Trophoblast cell (in vitro differentiated cells and primary cell): ENCODE data around the gene CHST10.

Experiments used
- DNase-seq, 2 donors: peaks; one replicate each; pipeline ENCODE4 v3.0.0-alpha.2; 2016
- H2AFZ ChIP-seq: 2 replicates; pipeline ENCODE4 v1.6.1; 2013; ENCODE audit warnings: low read length, moderate library complexity, mild to moderate bottlenecking; ENCODE audit not compliant: insufficient read depth, poor library complexity
- H2AK5ac ChIP-seq: 2 replicates; pipeline ENCODE4 v1.6.1; 2013; ENCODE audit warnings: mild to moderate bottlenecking, low read length
- H2BK120ac ChIP-seq: 2 replicates; pipeline ENCODE4 v1.6.1; 2013; ENCODE audit warnings: low read length, mild to moderate bottlenecking, moderate library complexity; ENCODE audit not compliant: insufficient read depth, poor library complexity
- H2BK12ac ChIP-seq: 2 replicates; pipeline ENCODE4 v1.6.1; 2013; ENCODE audit warnings: mild to moderate bottlenecking, low read length, moderate library complexity
- H2BK5ac ChIP-seq: 2 replicates; pipeline ENCODE4 v1.6.1; 2013; ENCODE audit warnings: low read length, low read depth, moderate library complexity, mild to moderate bottlenecking; ENCODE audit not compliant: poor library complexity
- H3K14ac ChIP-seq: 2 replicates; pipeline ENCODE4 v1.6.1; 2013; ENCODE audit warnings: mild to moderate bottlenecking, low read length
- H3K18ac ChIP-seq: 2 replicates; pipeline ENCODE4 v1.6.1; 2013; ENCODE audit warnings: mild to moderate bottlenecking, low read length
- H3K23ac ChIP-seq: 2 replicates; pipeline ENCODE4 v1.6.1; 2013; ENCODE audit warnings: low read length
- H3K27ac ChIP-seq: 2 replicates; pipeline ENCODE4 v1.5.1; 2013; ENCODE audit warnings: low read depth, mild to moderate bottlenecking, inconsistent platforms, low read length, moderate library complexity
- H3K27me3 ChIP-seq: 2 replicates; pipeline ENCODE4 v1.6.1; 2013; ENCODE audit warnings: inconsistent platforms, mild to moderate bottlenecking, low read length, moderate library complexity; ENCODE audit not compliant: insufficient read depth
- H3K36me3 ChIP-seq, 2 experiments: 1 replicate in 1 of 2; 2 replicates in 1 of 2; pipeline ENCODE4 v1.6.1; 2013; ENCODE audit warnings: low read length in 2 of 2, mild to moderate bottlenecking in 2 of 2, moderate library complexity in 1 of 2; ENCODE audit not compliant: insufficient read depth in 2 of 2, control insufficient read depth in 1 of 2
- H3K4ac ChIP-seq: 2 replicates; pipeline ENCODE4 v1.6.1; 2013; ENCODE audit warnings: low read depth, mild to moderate bottlenecking, low read length, moderate library complexity
- H3K4me1 ChIP-seq, 2 experiments: 1 replicate in 1 of 2; 2 replicates in 1 of 2; pipeline ENCODE4 v1.6.1; 2013; ENCODE audit warnings: low read length in 2 of 2, mild to moderate bottlenecking in 2 of 2, moderate library complexity in 1 of 2; ENCODE audit not compliant: insufficient read depth in 2 of 2, control insufficient read depth in 1 of 2
- H3K4me2 ChIP-seq: 2 replicates; pipeline ENCODE4 v1.6.1; 2013; ENCODE audit warnings: inconsistent platforms, mild to moderate bottlenecking, low read length, moderate library complexity
- H3K4me3 ChIP-seq: 2 replicates; pipeline ENCODE4 v1.5.1; 2013; ENCODE audit warnings: mild to moderate bottlenecking, low read depth, low read length, inconsistent platforms
- H3K79me1 ChIP-seq: one replicate; pipeline ENCODE4 v1.6.1; 2013; ENCODE audit warnings: low read length
- H3K79me2 ChIP-seq: 2 replicates; pipeline ENCODE4 v1.6.1; 2013; ENCODE audit warnings: low read length, mild to moderate bottlenecking; ENCODE audit not compliant: control insufficient read depth, insufficient read depth, poor library complexity
- H3K9ac ChIP-seq: 2 replicates; pipeline ENCODE4 v1.6.1; 2013; ENCODE audit warnings: mild to moderate bottlenecking, low read length
- H3K9me3 ChIP-seq: 2 replicates; pipeline ENCODE4 v1.6.1; 2013; ENCODE audit warnings: low read depth, mild to moderate bottlenecking, control low read depth, inconsistent platforms, low read length; ENCODE audit not compliant: insufficient read depth
- H4K12ac ChIP-seq: 2 replicates; pipeline ENCODE4 v1.6.1; 2013; ENCODE audit warnings: low read depth, mild to moderate bottlenecking, low read length, moderate library complexity
- H4K8ac ChIP-seq: 2 replicates; pipeline ENCODE4 v1.6.1; 2013; ENCODE audit warnings: low read depth, mild to moderate bottlenecking, low read length, moderate library complexity
- H4K91ac ChIP-seq: one replicate; pipeline ENCODE4 v1.6.1; 2013; ENCODE audit warnings: low read depth, mild to moderate bottlenecking, low read length, moderate library complexity
- WGBS: extraction: QIAGEN DNeasy Blood & Tissue Kit; methylation state at CpG from one replicate; pipeline ENCODE4 v1.1.7; 2013; ENCODE audit warnings: missing lambda C conversion rate; ENCODE audit not compliant: insufficient read length, insufficient coverage; ENCODE audit errors: extremely low coverage; 5-methylcytosine and 5-hydroxymethylcytosine counted together

The CHST10 gene

GRCh38 chr2:100425573-100426383 lies 8.3 kb upstream of the CHST10 start:
- Histone ChIP-seq H4K12ac (no peak overlapping the region), H4K91ac (no peak overlapping the region), H3K4me1 (no peaks in the 10 kb centered on the region), H2AK5ac (no peak overlapping the region), H3K27ac (no peak overlapping the region), H3K4ac (no peak overlapping the region), H3K4me2 (no peak overlapping the region), H3K36me3 (no peaks in the 10 kb centered on the region), H2BK5ac (no peak overlapping the region), H2AFZ (no peak overlapping the region), H3K9ac (no peak overlapping the region), H3K79me1 (no peaks in the 10 kb centered on the region), H3K27me3 (no peaks in the 10 kb centered on the region), H3K9me3 (no peaks in the 10 kb centered on the region), H3K18ac (no peak overlapping the region), H2BK120ac (no peak overlapping the region), H2BK12ac (no peak overlapping the region), H3K23ac (no peak overlapping the region), H3K14ac (no peak overlapping the region), H3K79me2 (no peaks in the 10 kb centered on the region), H3K4me3 (no peak overlapping the region), H4K8ac (no peak overlapping the region)
- DNase-seq, result no peak
- WGBS, result no CpG with 5 or more reads among the region's 15 CpGs

- no peak overlapping the region for H4K8ac ChIP-seq
- H3K79me2 ChIP-seq, result no peaks in the 10 kb centered on the region
- H3K4me2 ChIP-seq, result no peak overlapping the region
- no peak overlapping the region for H2AFZ ChIP-seq
- no peak overlapping the region for H4K91ac ChIP-seq
- H3K4ac ChIP-seq, result no peak overlapping the region
- no peaks in the 10 kb centered on the region for H3K9me3 ChIP-seq
- no peak overlapping the region for H3K9ac ChIP-seq
- H3K18ac ChIP-seq, result no peak overlapping the region
- no peak overlapping the region for H3K4me3 ChIP-seq
- H2AK5ac ChIP-seq, result no peak overlapping the region
- no peak for DNase-seq
- no peak overlapping the region for H4K12ac ChIP-seq
- H3K27ac ChIP-seq, result no peak overlapping the region
- no peaks in the 10 kb centered on the region for H3K27me3 ChIP-seq
- no peak overlapping the region for H2BK5ac ChIP-seq
- no peaks in the 10 kb centered on the region for H3K4me1 ChIP-seq
- no peaks in the 10 kb centered on the region for H3K36me3 ChIP-seq
- WGBS, result no CpG with 5 or more reads among the region's 4 CpGs
- no peak overlapping the region for H2BK120ac ChIP-seq
- H2BK12ac ChIP-seq, result no peak overlapping the region
- no peak overlapping the region for H3K23ac ChIP-seq
- H3K14ac ChIP-seq, result no peak overlapping the region
- no peaks in the 10 kb centered on the region for H3K79me1 ChIP-seq
Measured at GRCh38 chr2:100425107-100425506, 7.6 kb upstream of the CHST10 start.

- Histone ChIP-seq H3K14ac (no peak overlapping the region), H2BK5ac (no peak overlapping the region), H2BK12ac (no peak overlapping the region), H3K79me1 (no peaks in the 10 kb centered on the region), H2BK120ac (no peak overlapping the region), H3K79me2 (no peaks in the 10 kb centered on the region), H3K4ac (no peak overlapping the region), H2AK5ac (no peak overlapping the region), H3K9me3 (no peaks in the 10 kb centered on the region), H3K4me2 (no peak overlapping the region), H3K4me1 (no peaks in the 10 kb centered on the region), H4K8ac (no peak overlapping the region), H3K27me3 (no peaks in the 10 kb centered on the region), H2AFZ (no peak overlapping the region), H3K27ac (no peak overlapping the region), H3K9ac (no peak overlapping the region), H3K18ac (no peak overlapping the region), H3K36me3 (no peaks in the 10 kb centered on the region), H4K12ac (no peak overlapping the region), H3K4me3 (no peak overlapping the region), H3K23ac (no peak overlapping the region), H4K91ac (no peak overlapping the region)
- no CpG with 5 or more reads among the region's 4 CpGs for WGBS
- DNase-seq, result no peak
Measured at GRCh38 chr2:100424277-100424875, 6.9 kb upstream of the CHST10 start.

- H3K18ac ChIP-seq, result no peak overlapping the region
- no peak overlapping the region for H3K14ac ChIP-seq
- H3K4me2 ChIP-seq, result no peak overlapping the region
- no peak overlapping the region for H4K8ac ChIP-seq
- no peak for DNase-seq
- no peaks in the 10 kb centered on the region for H3K79me1 ChIP-seq
- H2BK12ac ChIP-seq, result no peak overlapping the region
- no peak overlapping the region for H3K23ac ChIP-seq
- H3K79me2 ChIP-seq, result no peaks in the 10 kb centered on the region
- H2AFZ ChIP-seq, result no peak overlapping the region
- H3K4me1 ChIP-seq, result no peaks in the 10 kb centered on the region
- H3K4ac ChIP-seq, result no peak overlapping the region
- no peaks in the 10 kb centered on the region for H3K36me3 ChIP-seq
- no peak overlapping the region for H3K9ac ChIP-seq
- no peak overlapping the region for H3K4me3 ChIP-seq
- no peak overlapping the region for H2BK5ac ChIP-seq
- no peak overlapping the region for H2AK5ac ChIP-seq
- H3K27me3 ChIP-seq, result no peaks in the 10 kb centered on the region
- no peak overlapping the region for H2BK120ac ChIP-seq
- WGBS, result no CpG with 5 or more reads among the region's 1 CpG
- H3K9me3 ChIP-seq, result no peaks in the 10 kb centered on the region
- H4K91ac ChIP-seq, result no peak overlapping the region
- H3K27ac ChIP-seq, result no peak overlapping the region
- H4K12ac ChIP-seq, result no peak overlapping the region
Measured at GRCh38 chr2:100423631-100424030, 6.2 kb upstream of the CHST10 start.
